ENCODE data around the gene CDKN2C. TPM values are rescaled to one million over a fixed set of nuclear protein-coding genes. Genes with fewer than 3 reads are reported as not detected.
A peak's percentile ranks its signal among the peaks of the same experiment; 100 is the strongest.

CDKN2C gene
- total and polyA plus RNA-seq, 9 donors = 17.4 to 65.6 (median 33.7) TPM

GRCh38 chr1:50968158-50968820 lies 1.8 kb upstream of the CDKN2C start:
- intact Hi-C loops (cut with DNase I) = no loop called here
- peak; percentile 89 to 94 (median 91) for DNase-seq
- H3K4me1 ChIP-seq (ENCODE audit: insufficient read depth) = no peaks in the 10 kb centered on the region
- 0 to 1% (median 1%) methylated on average over 66 to 70 of the region's 70 CpGs for WGBS, 3 donors
- no peaks in the 10 kb centered on the region for H3K9me3 ChIP-seq
- peak; percentile 79 for TF ChIP-seq POLR2A (IDR thresholded peaks at IDR 0.05)
- TF ChIP-seq EP300 (IDR thresholded peaks at IDR 0.05) = no peak
- TF ChIP-seq CTCF (IDR thresholded peaks at IDR 0.05) = peak in 2 of 3 donors; percentile 53 to 54
- H3K27me3 ChIP-seq = no peaks in the 10 kb centered on the region
- peak overlapping the region; percentile 77 for H3K4me3 ChIP-seq
- no peaks in the 10 kb centered on the region for H3K36me3 ChIP-seq
- H3K27ac ChIP-seq = peak overlapping the region; percentile 98 to 99

- intact Hi-C loops (cut with DNase I) = no loop called here
- Histone ChIP-seq H3K27me3 (no peaks in the 10 kb centered on the region), H3K36me3 (no peaks in the 10 kb centered on the region), H3K4me1 (ENCODE audit: insufficient read depth) (peaks cover 4% of the 10 kb centered on the region), H3K27ac (peak overlapping the region; percentile 98 to 99), H3K4me3 (peak overlapping the region; percentile 77), H3K9me3 (no peaks in the 10 kb centered on the region)
- TF ChIP-seq POLR2A (IDR thresholded peaks at IDR 0.05) (no peak), EP300 (IDR thresholded peaks at IDR 0.05) (no peak), CTCF (IDR thresholded peaks at IDR 0.05) (no peak)
- DNase-seq = peak; percentile 29 to 66 (median 59)
- 0% methylated on average over 36 to 65 of the region's 65 CpGs for WGBS, 3 donors
Observed at GRCh38 chr1:50968821-50969610, 1.0 kb upstream of the CDKN2C start.

- Histone ChIP-seq H3K9me3 (no peaks in the 10 kb centered on the region), H3K4me1 (ENCODE audit: insufficient read depth) (peaks cover 4% of the 10 kb centered on the region), H3K27ac (peak overlapping the region; percentile 98 to 99), H3K27me3 (no peaks in the 10 kb centered on the region), H3K36me3 (no peaks in the 10 kb centered on the region), H3K4me3 (peak overlapping the region; percentile 77)
- TF ChIP-seq EP300 (IDR thresholded peaks at IDR 0.05) (no peak), POLR2A (IDR thresholded peaks at IDR 0.05) (no peak), CTCF (IDR thresholded peaks at IDR 0.05) (no peak)
- DNase-seq = no peak
- intact Hi-C loops (cut with DNase I) = loop anchor here in 1 of 4 donors (10.0 kb wide), 1 partner anchor 1954 kb away; the partner anchor contains the start of genes ECHDC2 and SCP2
- 3 to 11% (median 7%) methylated on average over 6 of the region's 6 CpGs for WGBS, 3 donors
Observed at GRCh38 chr1:50970509-50970887, 453 bp downstream of the CDKN2C start.

GRCh38 chr1:50970931-50971582 lies 1.0 kb downstream of the CDKN2C start:
- H3K27ac ChIP-seq = peak overlapping the region in 1 of 2 donors; percentile 98
- DNase-seq = no peak
- no peaks in the 10 kb centered on the region for H3K9me3 ChIP-seq
- TF ChIP-seq POLR2A (IDR thresholded peaks at IDR 0.05) = no peak
- TF ChIP-seq CTCF (IDR thresholded peaks at IDR 0.05) = no peak
- no peak for TF ChIP-seq EP300 (IDR thresholded peaks at IDR 0.05)
- H3K27me3 ChIP-seq = no peaks in the 10 kb centered on the region
- peaks cover 4% of the 10 kb centered on the region for H3K4me1 ChIP-seq (ENCODE audit: insufficient read depth)
- no peaks in the 10 kb centered on the region for H3K36me3 ChIP-seq
- H3K4me3 ChIP-seq = peak overlapping the region; percentile 77
- WGBS, 3 donors = 9 to 25% (median 9%) methylated on average over 7 of the region's 7 CpGs
- intact Hi-C loops (cut with DNase I) = loop anchor here in 1 of 4 donors (10.0 kb wide), 1 partner anchor 1954 kb away; the partner anchor contains the start of genes ECHDC2 and SCP2
